HG03039 (cell line): ENCODE results near the gene INPP5E.
A peak's percentile ranks its signal among the peaks of the same experiment; 100 is the strongest.

Experiments
- ATAC-seq: cut with Tn5 transposase; IDR thresholded peaks from one replicate; pipeline ENCODE4 v1.9.1; 2021; ENCODE audit warnings: mild to moderate bottlenecking, moderate library complexity; ENCODE audit not compliant: unreplicated experiment

Gene INPP5E, protein sequence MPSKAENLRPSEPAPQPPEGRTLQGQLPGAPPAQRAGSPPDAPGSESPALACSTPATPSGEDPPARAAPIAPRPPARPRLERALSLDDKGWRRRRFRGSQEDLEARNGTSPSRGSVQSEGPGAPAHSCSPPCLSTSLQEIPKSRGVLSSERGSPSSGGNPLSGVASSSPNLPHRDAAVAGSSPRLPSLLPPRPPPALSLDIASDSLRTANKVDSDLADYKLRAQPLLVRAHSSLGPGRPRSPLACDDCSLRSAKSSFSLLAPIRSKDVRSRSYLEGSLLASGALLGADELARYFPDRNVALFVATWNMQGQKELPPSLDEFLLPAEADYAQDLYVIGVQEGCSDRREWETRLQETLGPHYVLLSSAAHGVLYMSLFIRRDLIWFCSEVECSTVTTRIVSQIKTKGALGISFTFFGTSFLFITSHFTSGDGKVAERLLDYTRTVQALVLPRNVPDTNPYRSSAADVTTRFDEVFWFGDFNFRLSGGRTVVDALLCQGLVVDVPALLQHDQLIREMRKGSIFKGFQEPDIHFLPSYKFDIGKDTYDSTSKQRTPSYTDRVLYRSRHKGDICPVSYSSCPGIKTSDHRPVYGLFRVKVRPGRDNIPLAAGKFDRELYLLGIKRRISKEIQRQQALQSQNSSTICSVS

DNA sequence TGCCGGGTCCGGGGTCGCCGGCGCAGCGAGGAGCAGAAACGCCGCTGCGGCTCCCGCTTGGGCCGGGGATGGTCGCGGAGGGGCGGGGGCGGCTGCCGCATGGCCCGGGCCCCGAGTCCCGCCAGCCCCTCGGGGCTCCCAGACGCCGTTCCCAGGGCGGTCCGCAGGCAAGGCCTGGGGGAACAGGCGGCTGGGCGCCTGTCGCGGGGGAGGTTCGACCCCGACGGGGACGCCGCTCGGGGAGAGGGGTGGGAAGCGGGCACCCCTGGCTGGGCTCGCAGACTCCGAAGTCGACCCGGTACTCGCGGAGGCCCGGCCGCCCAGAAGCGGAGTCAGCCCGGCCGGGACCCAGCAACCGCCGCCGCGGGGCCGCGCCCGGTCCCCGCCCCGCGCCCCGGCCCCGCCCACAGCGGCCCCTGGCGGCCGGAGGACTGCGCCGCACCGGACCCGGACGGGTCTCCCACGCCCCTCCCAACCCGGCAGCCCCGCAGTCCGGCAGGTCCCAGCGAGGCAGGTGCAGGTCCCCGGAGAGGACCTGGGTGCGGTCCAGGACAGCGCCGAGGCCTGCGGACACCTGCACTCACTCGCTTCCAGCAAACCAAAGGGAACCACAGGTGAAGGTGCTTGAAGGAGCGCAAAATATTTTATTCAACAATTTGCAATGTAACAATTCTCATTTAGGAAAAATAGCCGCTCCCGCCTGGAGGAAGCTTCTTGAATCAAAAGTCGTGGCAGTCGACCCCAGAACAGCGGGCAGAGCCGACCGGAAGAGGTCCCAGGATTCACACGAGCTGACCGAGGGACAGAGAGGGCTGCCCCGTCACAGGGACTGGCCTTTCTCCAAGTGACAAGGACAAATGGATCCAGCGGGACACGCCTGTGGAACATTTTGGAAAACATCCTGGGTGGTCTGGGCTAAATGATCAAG, at the start of gene INPP5E:
Gene INPP5E (minus strand): TSS at position 365 of the 928 bp plus-strand sequence. CDS start 426 bp downstream, outside the sequence.
- peak; percentile 42 for ATAC-seq

DNA sequence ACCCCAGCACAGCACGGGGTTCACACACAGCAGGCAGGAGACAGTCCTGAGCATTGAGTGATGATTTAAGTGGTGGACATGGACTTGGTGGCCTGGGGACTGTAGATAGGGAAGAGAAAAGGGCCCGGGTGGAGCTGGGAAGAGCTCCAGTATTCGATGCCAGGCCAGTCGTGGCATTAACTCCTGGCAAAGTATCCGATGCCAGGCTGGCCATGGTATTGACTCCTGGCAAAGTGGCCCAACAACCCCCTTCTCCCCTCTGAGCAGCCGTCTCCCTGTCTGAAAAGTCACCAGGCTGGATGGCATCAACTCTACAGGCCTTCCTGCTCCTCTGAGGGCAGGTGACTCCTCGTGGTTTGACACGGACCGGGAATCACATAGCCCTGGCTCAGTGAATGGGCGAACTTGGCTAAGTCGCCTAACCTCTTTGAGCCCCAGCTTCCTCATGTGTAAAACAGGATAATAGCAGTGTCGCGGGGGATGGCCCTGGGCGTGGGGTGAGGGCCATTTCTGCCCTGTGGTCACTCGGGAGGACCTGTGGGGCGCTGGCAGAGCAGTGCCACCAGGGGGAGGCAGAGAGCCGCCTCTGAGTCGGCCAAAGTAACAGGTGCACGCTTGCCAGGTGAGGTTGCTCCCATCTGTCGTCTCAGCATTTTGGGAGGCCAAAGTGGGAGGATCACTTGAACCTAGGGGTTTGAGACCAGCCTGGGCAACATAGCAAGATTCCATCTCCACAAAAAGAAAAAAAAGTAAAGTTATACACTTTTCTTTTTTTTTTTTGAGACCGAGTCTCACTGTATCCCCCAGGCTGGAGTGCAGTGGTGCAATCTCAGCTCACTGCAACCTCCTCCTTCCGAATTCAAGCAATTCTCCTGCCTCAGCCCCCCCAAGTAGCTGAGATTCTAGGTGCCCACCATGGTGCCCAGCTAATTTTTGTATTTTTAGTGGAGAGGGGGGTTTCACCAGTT, 48.9 kb upstream of the INPP5E start:
- ATAC-seq = no peak

DNA sequence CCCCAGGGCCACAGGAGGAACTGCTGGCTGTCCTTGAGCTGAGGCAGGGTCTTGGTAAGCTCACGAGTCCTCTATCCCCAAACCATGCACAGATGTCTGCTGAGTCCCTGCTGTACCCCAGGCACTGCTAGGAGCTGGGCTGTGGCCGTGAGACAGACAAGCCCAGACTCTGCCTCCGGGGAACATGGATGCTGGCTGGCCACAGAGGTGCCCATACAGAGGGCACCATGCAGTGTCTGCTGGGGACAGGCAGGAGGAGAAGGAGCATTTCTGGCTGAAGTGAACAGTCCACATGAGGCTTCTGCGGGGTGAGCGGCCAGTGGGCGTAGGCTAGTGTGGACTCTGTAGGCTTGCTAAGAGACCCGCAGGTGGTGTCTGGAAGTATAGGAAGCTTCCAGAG, 48.0 kb upstream of the INPP5E start:
- ATAC-seq = no peak

DNA sequence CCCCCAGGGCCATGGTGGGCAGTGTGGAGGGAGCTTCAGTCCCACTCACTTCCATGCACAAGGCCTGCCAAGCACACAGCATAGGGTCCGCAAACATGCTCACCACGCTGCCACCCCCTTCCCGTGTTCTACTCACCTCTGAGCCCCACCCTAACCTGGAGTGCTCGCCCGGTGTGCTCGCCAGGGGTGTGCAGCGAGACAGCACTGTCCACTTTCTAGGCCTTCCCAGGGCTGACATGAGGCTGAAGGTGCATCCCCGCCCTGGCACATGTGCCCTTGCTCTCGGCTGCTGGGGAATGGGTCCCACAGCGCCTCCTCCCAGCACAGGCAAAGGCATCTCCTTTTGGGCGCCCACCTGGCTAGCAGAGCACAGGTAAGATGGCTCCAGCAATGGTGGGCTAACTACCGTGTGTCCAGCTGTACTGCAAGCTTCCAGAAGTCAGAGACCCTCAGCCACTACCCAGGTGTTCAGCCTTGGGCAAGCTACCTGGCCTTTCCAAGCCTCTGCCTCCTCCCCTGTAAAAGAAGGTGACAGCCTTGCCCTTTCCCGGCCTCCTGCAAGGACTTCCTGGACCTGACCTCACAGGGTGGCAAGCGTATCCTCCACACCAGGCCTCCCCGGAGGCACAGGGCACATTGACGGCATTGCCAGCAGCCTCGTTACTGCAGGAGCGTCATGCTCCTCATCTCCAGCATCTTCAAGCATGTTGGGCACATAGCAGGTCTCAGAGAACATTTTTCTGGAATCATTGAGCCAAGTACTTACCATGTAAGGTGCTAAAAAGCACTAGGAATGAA, 47.4 kb upstream of the INPP5E start:
- ATAC-seq = no peak

DNA sequence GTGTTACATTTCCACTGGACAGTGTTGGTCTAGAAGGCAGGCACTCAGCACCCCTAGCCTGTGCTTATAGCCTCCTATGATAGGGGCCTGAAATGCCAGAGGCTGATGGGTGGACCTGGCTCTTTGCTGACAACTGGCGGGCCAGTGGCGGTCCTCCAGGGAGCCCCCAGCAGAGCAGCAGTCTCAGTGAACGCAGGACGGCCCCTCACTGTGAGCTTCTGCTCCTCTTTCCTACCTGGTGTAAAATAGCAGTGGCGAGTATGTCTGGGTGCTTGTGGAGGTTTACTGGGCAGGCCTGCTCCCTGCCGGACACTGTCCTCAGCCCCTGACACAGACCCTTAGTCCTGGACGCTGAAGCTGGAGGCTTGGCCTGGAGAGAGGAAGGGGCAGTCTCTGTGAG, 46.5 kb upstream of the INPP5E start:
- ATAC-seq = no peak

DNA sequence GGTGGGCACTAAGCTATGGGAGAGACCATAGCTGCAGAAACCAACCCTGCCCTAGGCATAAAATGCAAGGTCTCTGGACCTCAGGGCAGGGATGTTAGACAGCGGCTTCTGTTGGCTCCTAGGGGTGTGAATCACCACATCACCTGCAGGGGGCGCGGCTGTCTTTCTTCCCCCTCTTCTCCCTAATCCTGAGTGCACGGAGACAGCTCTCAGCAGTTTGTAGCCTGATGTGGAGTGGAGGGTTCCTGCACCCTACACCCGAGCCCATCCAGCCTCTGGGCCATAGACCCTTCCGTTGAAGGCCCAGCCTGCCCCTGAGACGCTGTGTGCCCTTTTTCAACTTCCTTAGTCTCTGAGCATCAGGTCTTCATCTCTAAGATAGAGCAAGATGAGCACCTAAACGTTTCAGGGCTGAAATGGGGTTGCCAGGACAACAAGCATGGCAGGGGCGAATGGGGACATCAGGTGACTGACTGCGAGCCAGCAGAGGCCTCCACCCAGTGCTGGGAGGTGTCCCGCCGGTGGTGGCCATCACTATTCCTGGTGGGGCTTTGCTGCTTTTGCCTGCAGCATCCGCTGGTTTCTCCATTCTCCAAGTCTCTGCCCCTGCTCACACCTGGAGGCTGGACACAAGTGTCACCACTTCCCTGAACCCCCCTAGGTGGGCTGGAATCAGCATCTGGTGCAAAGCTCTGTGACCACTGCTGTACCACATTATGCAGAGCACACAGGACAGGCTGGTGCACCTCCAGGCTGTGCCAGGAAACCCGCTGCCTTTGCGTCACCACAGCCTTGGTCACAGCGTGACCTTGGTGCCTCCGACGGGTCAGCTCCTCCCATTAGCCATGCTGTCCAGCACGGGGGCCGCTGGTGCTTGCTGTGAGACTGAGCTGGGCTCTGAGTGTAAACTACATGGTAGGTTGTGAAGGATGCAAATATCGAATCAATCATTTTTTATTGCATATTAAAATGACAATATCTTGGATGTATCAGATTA, 45.7 kb upstream of the INPP5E start:
- ATAC-seq = no peak

DNA sequence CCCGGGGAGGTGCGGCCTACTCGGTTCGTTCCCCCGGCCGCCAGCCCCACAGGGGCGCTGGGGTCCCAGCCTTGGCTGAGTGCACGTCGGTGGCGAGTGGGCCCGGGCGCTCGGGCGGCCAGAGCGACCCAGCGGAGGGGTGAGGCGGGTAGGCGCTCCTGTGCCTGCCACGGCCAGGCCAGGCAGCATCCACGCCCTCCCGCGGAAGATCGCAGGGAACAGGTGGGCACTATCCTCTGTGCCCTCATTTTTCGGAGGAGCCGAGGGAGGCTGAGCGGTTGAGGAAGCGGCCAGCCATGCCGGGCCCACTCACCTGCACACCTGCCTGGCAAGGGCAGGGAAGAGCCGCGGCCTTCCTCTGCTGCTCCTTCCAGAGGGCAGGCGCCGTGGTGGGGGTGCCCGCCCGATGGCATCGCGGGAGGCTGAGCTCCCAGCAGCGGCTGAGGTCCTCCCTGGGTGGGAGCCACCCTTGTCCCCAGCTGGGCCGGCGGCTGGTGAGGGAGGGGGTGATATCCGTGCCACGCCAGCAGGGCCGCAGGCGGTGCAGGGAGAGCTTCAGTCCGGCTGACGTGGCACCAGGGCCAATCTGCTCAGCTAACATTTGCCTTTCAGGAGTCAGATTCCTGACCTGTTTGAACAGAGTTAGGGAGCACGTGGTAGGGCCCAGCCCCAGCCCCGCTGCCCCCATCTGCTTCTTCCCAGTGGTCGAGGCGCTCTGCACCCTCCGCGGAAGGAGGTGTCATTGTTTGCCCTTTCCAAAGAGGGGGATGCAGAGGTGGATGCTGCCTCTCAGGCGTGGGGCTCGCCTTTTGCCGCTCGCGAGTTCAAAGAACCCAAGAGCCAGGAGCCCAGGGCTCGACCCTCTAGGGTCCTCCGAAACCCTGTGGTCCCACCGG, 44.8 kb upstream of the INPP5E start:
- no peak for ATAC-seq

DNA sequence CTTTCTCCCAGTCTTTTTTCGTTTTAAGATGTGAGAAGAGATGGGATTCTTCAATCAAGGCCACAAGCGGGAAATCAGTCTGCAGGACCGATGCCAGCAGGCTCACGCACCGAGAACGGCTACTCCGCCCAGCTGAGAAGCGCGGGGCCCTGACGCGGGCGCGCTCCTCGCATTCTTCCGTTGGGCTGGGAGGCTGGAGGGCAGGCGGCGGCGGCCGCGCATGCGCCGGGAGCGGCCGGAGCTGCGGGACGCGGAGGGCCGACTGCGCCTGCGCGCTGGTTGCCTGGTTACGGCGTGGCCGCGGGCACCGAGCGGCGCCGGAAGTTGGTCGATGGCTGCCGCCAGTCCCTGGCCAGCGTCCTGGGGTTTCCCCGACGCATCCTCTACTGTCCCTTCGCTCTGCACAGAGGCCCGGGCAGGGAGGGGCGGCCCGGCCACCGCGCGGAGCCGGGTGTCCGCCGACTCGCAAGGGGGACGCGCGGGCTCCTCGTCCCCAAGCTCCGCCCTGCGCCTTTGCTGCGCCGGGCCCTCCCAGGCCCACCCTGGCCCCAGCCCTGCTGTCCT, 44.0 kb upstream of the INPP5E start:
- peak; percentile 59 for ATAC-seq

DNA sequence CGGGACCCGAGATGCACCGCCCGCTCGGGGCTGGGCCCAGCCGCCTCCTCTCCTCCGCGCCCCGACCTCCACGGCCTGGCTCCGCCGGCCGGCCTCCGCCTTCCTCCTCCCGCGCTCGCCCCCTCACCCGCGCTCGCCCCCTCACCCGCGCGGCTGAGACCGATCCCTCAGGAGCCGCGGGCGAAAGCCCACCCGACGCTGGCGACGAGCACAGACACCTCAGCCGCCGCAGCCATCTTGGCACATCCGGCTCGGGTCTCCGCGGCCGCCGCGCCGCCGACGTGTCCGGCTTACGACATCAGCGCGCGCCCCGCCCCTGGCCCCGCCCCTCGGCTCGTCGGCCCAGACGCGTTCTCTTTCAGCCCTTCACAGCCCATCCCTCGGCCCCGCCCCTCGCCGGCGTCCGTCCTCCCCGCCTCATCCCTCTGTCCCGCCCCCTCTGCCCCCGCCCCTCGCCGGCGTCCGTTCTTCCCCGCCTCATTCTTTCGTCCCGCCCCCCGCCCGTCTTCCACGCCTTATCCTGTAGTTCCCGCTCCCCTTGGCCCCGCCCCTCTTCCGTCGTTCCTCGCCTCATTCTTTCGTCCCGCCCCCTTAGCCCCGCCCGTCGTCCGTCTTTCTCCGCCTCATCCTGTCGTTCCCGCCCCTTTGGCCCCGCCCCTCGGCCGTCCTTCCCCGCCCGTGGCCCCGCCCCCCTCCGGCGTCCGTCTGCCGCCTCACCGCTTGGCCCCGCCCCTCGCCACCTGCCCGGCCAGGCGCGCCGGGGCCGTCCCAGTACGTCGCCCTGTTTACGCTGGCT, 43.3 kb upstream of the INPP5E start, which contains the start of gene SEC16A:
Gene SEC16A (minus strand): TSS at position 248 of the 796 bp plus-strand sequence. CDS start 5,425 bp downstream, outside the sequence.
- ATAC-seq = peak; percentile 46

DNA sequence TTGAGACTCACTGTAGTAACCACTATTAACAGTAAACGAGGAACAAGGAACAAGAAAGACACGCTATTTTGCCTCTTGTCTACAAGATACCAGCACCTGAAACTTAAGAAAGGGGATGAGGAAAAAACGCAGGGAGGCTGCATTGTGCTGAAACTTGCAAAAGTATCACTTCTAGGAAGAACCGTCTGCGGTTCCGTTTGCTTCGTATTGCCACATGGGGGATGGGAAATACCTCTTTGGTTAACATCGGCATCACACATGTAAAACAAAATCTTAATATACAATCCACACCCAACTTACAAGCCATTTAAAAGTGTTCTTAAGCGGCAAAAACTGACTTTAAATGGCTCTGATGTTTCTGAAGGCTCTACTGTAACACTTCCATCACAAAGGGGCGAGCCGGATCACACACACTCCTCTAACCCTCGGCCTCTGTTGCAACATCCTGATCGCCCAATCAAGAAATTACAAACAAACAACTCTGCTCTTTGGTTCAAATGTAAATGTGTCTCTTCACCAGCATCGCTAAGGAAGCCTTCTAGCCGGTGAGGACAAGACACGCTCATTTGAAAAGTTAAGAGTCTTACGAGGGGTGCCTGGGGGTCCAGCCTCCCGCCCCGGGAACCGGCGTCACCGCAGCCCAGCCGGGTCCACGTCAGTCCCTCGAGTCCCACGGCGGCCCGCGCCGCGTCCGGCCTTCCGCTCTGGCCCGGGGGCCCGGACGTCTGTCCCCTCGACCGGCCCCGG, 42.6 kb upstream of the INPP5E start:
- peak; percentile 0 for ATAC-seq

DNA sequence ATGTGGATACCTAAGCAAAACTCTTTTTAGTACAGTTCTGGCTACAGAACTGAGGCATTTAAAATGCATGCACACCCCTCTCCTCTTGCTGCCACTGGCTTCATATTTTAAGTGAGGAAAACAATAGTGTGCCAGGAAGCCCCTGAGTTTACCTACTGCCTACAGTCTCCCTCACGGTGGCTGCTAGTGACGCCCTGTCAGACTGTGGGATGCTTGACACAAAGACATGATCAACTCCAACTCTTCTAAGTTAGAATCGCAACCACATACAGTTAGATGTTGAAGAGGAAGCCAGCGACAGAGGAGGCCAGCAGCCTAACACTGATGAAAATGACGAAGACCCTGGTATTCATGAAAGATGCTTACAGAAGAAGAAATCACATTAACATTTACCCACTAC, 41.9 kb upstream of the INPP5E start:
- ATAC-seq = no peak

DNA sequence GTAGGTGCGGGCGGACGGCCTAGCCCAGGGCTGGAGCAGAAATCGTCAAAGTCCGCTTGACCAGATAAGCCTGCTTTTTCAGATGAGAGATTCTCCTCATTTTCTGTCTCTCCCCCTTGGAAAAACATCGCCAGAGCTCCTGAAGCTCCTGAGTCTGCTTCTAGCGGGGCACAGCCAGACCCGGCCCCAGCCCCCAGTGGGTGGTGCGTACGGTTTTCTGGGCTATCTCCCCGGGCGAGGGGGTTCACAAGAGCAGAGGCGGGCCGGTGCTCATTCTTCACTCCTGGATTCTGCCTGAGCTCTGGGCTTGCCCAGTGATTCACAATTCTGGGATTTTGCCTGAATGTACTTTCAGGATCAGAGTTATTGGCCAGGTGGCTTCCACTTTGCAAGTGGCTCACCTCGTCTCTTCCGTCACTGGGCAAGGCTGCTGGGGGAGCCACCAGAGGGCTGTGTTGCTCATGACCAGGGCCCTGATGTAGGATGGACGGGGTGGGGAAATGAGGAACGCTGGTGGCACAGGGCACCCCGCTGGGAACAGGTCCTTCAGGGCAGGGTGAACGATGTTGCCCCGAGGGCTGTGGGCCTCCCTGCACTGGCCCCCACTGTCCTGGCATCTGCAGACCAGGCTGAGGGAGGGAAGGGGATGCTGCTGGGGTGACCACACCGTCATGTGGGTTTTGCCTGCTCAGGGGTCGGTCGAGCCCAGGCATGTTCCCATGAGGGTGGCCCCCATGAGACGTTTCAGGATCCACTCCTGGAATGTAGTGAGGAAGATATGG, 36.9 kb upstream of the INPP5E start:
- ATAC-seq = no peak

DNA sequence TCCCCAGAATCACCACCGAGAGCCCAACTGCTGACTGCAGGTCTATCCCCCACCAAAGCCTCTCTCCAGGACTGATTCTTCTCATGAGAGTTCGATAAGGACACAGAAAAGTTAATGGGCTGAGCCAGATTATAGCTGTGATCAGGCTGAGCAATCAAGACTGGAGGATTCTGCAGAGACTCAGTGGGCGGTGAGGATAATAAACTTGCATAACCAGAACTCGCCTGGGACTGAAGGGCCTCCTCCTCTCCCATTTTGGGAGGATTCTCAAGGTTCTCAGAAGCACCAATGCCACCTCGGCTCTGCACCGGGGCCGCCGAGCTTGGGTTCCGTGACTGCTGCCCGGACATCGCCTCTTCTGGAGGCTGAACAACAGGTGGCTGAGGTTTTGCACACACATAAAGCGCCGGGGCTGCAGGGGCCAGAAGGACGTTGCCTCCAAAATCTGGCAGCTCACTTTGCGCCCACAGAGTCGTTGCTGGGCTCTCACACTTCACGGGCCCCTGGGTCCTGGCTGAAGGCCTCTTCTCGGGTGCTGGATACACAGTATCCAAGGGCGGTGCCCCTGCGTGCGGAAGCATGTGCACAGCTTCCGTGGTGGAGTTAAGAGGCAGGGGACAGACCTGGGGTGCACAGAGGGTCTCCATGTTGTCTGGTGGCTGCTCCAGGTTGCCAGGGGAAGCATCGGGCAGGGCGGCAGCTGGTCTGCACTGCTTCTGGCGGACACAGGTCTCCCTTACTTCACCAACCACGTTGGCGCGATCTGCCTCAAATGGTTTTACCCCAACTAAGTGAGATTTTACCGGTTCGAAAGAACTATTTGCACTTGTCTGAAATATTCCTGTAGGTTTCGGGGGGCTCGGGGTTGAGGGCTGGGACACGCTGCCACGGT, 35.6 kb upstream of the INPP5E start:
- ATAC-seq = no peak
